GM12878 (cell line): Measurements from ENCODE around the gene CLDN9. TPM values are rescaled to one million over a fixed set of nuclear protein-coding genes. Genes with fewer than 3 reads are reported as not detected.

Source experiments
- BRCA1 ChIP-seq: IDR thresholded peaks from 2 replicates; pipeline ENCODE4 v1.6.1; 2011; ENCODE audit warnings: low read depth, low read length, improper control_type of control experiment
- CBFB ChIP-seq: IDR thresholded peaks from 2 replicates; pipeline ENCODE4 v1.6.1; 2016; ENCODE audit warnings: antibody characterized with exemption, low read depth
- CHD4 ChIP-seq: fragments of 200-600 bp; sonication (generic); IDR thresholded peaks from 2 replicates; pipeline ENCODE4 v1.6.1; 2016; ENCODE audit warnings: mild to moderate bottlenecking
- FOXK2 ChIP-seq: fragments of 450-650 bp; IDR thresholded peaks from 2 replicates; pipeline ENCODE4 v1.6.1; 2017; ENCODE audit warnings: mild to moderate bottlenecking, moderate library complexity
- HSF1 ChIP-seq: fragments of 150-350 bp; IDR thresholded peaks from 2 replicates; pipeline ENCODE4 v1.6.1; 2014; ENCODE audit warnings: mild to moderate bottlenecking, low read depth, low read length
- IRF5 ChIP-seq: fragments of 450-650 bp; IDR thresholded peaks from 2 replicates; pipeline ENCODE4 v1.6.1; 2017; ENCODE audit warnings: borderline replicate concordance
- JUNB ChIP-seq: IDR thresholded peaks from 2 replicates; pipeline ENCODE4 v1.6.1; 2016; ENCODE audit warnings: antibody characterized with exemption, mild to moderate bottlenecking
- KAT2A ChIP-seq: conservative IDR thresholded peaks from 2 replicates; pipeline ENCODE4 v1.6.1; 2011; ENCODE audit warnings: low read depth, low read length; ENCODE audit not compliant: control insufficient read depth
- MYB ChIP-seq: fragments of 150-350 bp; IDR thresholded peaks from 2 replicates; pipeline ENCODE4 v1.6.1; 2014; ENCODE audit warnings: mild to moderate bottlenecking, low read depth, low read length, borderline replicate concordance
- NBN ChIP-seq: fragments of 450-650 bp; IDR thresholded peaks from 2 replicates; pipeline ENCODE4 v1.6.1; 2016
- NRF1 ChIP-seq: conservative IDR thresholded peaks from 2 replicates; pipeline ENCODE4 v1.6.1; 2011; ENCODE audit warnings: mild to moderate bottlenecking, low read depth, low read length, improper control_type of control experiment
- PBX3 ChIP-seq: IDR thresholded peaks from 2 replicates; pipeline ENCODE4 v1.6.1; 2011; ENCODE audit warnings: mild to moderate bottlenecking, low read depth, low read length, moderate library complexity; ENCODE audit not compliant: insufficient replicate concordance
- PML ChIP-seq: IDR thresholded peaks from 2 replicates; pipeline ENCODE4 v1.6.1; 2012; ENCODE audit warnings: low read length, inconsistent platforms
- POU2F2 ChIP-seq: IDR thresholded peaks from 3 replicates; pipeline ENCODE4 v1.6.1; 2011; ENCODE audit warnings: low read depth, mild to moderate bottlenecking, low read length, borderline replicate concordance
- RAD51 ChIP-seq: fragments of 450-650 bp; IDR thresholded peaks from 2 replicates; pipeline ENCODE4 v1.6.1; 2016; ENCODE audit warnings: moderate library complexity, mild to moderate bottlenecking, inconsistent platforms
- REST ChIP-seq: IDR thresholded peaks from 2 replicates; pipeline ENCODE4 v1.6.1; 2012; ENCODE audit warnings: mild to moderate bottlenecking, low read depth, low read length
- SP1 ChIP-seq: IDR thresholded peaks from one replicate; pipeline ENCODE4 v1.6.1; 2011; ENCODE audit warnings: low read depth, low read length
- SREBF1 ChIP-seq: IDR thresholded peaks from 2 replicates; pipeline ENCODE4 v1.6.1; 2012; ENCODE audit warnings: mild to moderate bottlenecking, low read length
- STAT1 ChIP-seq: fragments of 450-650 bp; conservative IDR thresholded peaks from 2 replicates; pipeline ENCODE4 v1.6.1; 2014; ENCODE audit warnings: antibody characterized with exemption, mild to moderate bottlenecking
- TBL1XR1 ChIP-seq: IDR thresholded peaks from 2 replicates; pipeline ENCODE4 v1.6.1; 2012; ENCODE audit warnings: low read depth, low read length, improper control_type of control experiment
- WRNIP1 ChIP-seq: IDR thresholded peaks from 2 replicates; pipeline ENCODE4 v1.6.1; 2011; ENCODE audit warnings: low read depth, low read length, improper control_type of control experiment, borderline replicate concordance
- ZNF384 ChIP-seq: IDR thresholded peaks from 2 replicates; pipeline ENCODE4 v1.6.1; 2012; ENCODE audit warnings: low read depth, mild to moderate bottlenecking, low read length, improper control_type of control experiment, borderline replicate concordance
- ZNF622 ChIP-seq: fragments of 450-650 bp; IDR thresholded peaks from 2 replicates; pipeline ENCODE4 v1.6.1; 2017; ENCODE audit warnings: mild to moderate bottlenecking, inconsistent platforms
- polyA plus RNA-seq, 11 experiments: library from polyadenylated mRNA; depleted of rRNA in 4 of 11; unstranded in 6 of 11; stranded (reverse) in 5 of 11; fragments of >200 nt; fragmentation: Nextera tagmentation in 4 of 11; fragmentation: Illumina TruSeq in 1 of 11; extraction: Ambion mirVana in 4 of 11; extraction: Trizol in 1 of 11; gene quantifications; 1 replicate in 1 of 11; 2 replicates in 10 of 11; pipeline versions ENCODE4 v1.2.1 to v1.2.3, GENCODE V29; 2011 to 2016; ENCODE audit warnings: inconsistent platforms in 2 of 11, missing spikeins in 2 of 11, low read depth in 1 of 11
- total RNA-seq, 4 experiments: library from RNA; depleted of rRNA in 3 of 4; stranded (reverse); fragments of >200 nt in 3 of 4; fragmentation: Illumina TruSeq in 1 of 4; extraction: Trizol in 1 of 4; gene quantifications; 2 replicates each; pipeline versions ENCODE4 v1.2.1 to v1.2.3, GENCODE V29; 2013 to 2021
- TF ChIP-seq, protein P1 (sequence below): IDR thresholded peaks from 2 replicates; pipeline ENCODE4 v1.6.1; 2012; ENCODE audit warnings: low read depth, low read length, improper control_type of control experiment

Gene CLDN9
- total and polyA plus RNA-seq, 10 of the 15 experiments (the other 5 are each of a cell fraction or from before 2014, with no cell fraction given) = not detected

DNA sequence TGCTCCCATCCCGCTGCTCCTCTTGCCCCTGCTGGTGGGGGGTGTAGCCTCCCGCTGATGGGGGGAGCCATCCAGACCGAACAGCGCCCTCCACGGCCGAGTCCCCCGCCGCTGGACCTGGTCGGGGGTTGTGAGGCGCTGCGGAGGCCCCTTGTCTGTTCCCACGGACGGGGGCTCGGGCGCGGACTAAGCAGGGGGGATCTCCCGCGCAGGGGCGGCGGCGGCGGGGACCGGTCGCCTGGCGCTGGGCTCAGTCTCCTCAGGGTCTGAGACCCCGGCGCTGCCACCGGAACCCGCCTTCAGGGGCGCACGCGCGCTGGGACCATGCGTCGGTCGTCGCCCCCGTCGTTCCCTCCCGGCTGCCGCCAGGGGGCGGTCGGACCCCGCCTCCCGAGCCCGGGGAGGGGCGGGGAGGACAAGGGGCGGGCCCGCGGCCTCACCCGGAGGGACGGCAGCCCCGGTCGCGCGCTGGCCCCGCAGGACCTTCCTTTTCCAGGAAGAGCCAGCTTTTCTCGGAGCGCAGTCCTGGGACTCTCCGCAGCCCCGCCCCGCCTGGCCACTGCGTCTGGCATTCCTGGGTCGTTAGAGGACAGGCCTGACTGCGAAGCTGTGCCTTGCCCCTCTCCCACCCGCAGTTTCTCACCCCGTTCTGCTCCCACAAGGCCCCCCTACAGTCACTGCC, 46.5 kb downstream of the CLDN9 start (continued):
- no peak for TF ChIP-seq REST
- no peak for TF ChIP-seq ZNF622
- TF ChIP-seq BRCA1 = no peak
- no peak for TF ChIP-seq WRNIP1
- no peak for TF ChIP-seq JUNB
- TF ChIP-seq SREBF1 = no peak
- TF ChIP-seq PBX3 = no peak
- TF ChIP-seq KAT2A = no peak
- peak; percentile 61 for TF ChIP-seq NRF1
- TF ChIP-seq SP1 = no peak
- TF ChIP-seq, protein P1, sequence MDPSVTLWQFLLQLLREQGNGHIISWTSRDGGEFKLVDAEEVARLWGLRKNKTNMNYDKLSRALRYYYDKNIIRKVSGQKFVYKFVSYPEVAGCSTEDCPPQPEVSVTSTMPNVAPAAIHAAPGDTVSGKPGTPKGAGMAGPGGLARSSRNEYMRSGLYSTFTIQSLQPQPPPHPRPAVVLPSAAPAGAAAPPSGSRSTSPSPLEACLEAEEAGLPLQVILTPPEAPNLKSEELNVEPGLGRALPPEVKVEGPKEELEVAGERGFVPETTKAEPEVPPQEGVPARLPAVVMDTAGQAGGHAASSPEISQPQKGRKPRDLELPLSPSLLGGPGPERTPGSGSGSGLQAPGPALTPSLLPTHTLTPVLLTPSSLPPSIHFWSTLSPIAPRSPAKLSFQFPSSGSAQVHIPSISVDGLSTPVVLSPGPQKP = no peak
- TF ChIP-seq CHD4 = no peak
- TF ChIP-seq IRF5 = no peak
- no peak for TF ChIP-seq HSF1
- TF ChIP-seq MYB = no peak
- TF ChIP-seq ZNF384 = no peak
- no peak for TF ChIP-seq FOXK2
- TF ChIP-seq RAD51 = no peak
- TF ChIP-seq TBL1XR1 = no peak
- TF ChIP-seq NBN = 0 out of 2 replicates have a peak, but pooled peaks have one; percentile 23
- no peak for TF ChIP-seq POU2F2
- TF ChIP-seq PML = no peak
- TF ChIP-seq CBFB = no peak
- TF ChIP-seq STAT1 = no peak
